Measurements from ENCODE around the gene MTHFD1L.

- TF ChIP-seq POLR2AphosphoS5 (IDR thresholded peaks at IDR 0.05) (no peak), POLR2A (IDR thresholded peaks at IDR 0.05) (no peak)
- TF ChIP-seq, protein P1, sequence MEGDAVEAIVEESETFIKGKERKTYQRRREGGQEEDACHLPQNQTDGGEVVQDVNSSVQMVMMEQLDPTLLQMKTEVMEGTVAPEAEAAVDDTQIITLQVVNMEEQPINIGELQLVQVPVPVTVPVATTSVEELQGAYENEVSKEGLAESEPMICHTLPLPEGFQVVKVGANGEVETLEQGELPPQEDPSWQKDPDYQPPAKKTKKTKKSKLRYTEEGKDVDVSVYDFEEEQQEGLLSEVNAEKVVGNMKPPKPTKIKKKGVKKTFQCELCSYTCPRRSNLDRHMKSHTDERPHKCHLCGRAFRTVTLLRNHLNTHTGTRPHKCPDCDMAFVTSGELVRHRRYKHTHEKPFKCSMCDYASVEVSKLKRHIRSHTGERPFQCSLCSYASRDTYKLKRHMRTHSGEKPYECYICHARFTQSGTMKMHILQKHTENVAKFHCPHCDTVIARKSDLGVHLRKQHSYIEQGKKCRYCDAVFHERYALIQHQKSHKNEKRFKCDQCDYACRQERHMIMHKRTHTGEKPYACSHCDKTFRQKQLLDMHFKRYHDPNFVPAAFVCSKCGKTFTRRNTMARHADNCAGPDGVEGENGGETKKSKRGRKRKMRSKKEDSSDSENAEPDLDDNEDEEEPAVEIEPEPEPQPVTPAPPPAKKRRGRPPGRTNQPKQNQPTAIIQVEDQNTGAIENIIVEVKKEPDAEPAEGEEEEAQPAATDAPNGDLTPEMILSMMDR (IDR thresholded peaks at IDR 0.05), result no peak
Measured at GRCh38 chr6:151007922-151008321, 142.4 kb downstream of the MTHFD1L start.
